Epithelial cell of proximal tubule (primary cell): ENCODE data around the gene DDX10. TPM values are rescaled to one million over a fixed set of nuclear protein-coding genes. Genes with fewer than 3 reads are reported as not detected.

Experiments
- DNase-seq: peaks from one replicate; pipeline ENCODE4 v3.0.0-alpha.2; 2011; ENCODE audit warnings: low read depth
- H3K4me3 ChIP-seq: 2 replicates; pipeline ENCODE4 v1.5.1; 2011; ENCODE audit warnings: low read depth, mild to moderate bottlenecking, low read length
- CTCF ChIP-seq: conservative IDR thresholded peaks from 2 replicates; pipeline ENCODE4 v1.5.1; 2012; ENCODE audit warnings: low read depth, mild to moderate bottlenecking, low read length
- total RNA-seq: library from RNA; depleted of rRNA; stranded (reverse); fragments of >200 nt; gene quantifications from 2 replicates; pipeline ENCODE4 v1.2.3, GENCODE V29; 2015

The DDX10 gene
- total RNA-seq, 1 donor from 2014 or later, result 28.9 TPM

GRCh38 chr11:108891143-108891542, 226.3 kb downstream of the DDX10 start:
- H3K4me3 ChIP-seq, result no peak overlapping the region
- DNase-seq, result no peak
- TF ChIP-seq CTCF, result no peak

GRCh38 chr11:108891909-108892511, 227.1 kb downstream of the DDX10 start:
- DNase-seq, result no peak
- no peak for TF ChIP-seq CTCF
- no peak overlapping the region for H3K4me3 ChIP-seq

GRCh38 chr11:108895579-108896480, 231.0 kb downstream of the DDX10 start:
- no peak for DNase-seq
- no peak for TF ChIP-seq CTCF
- no peak overlapping the region for H3K4me3 ChIP-seq

- no peak overlapping the region for H3K4me3 ChIP-seq
- no peak for TF ChIP-seq CTCF
- no peak for DNase-seq
Measured at GRCh38 chr11:108897071-108897481, 232.2 kb downstream of the DDX10 start.

- DNase-seq, result no peak
- no peak for TF ChIP-seq CTCF
- H3K4me3 ChIP-seq, result no peak overlapping the region
Measured at GRCh38 chr11:108897916-108898315, 233.0 kb downstream of the DDX10 start.

- H3K4me3 ChIP-seq, result no peak overlapping the region
- DNase-seq, result no peak
- no peak for TF ChIP-seq CTCF
Measured at GRCh38 chr11:108901359-108901758, 236.5 kb downstream of the DDX10 start.
